Measurements from ENCODE around the gene FOXK1.

FOXK1 gene

GRCh38 chr7:4700577-4701235 lies 18.6 kb downstream of the FOXK1 start:
- DNase-seq = no peak

GRCh38 chr7:4702961-4703512 lies 20.9 kb downstream of the FOXK1 start:
- no peak for DNase-seq

DNA sequence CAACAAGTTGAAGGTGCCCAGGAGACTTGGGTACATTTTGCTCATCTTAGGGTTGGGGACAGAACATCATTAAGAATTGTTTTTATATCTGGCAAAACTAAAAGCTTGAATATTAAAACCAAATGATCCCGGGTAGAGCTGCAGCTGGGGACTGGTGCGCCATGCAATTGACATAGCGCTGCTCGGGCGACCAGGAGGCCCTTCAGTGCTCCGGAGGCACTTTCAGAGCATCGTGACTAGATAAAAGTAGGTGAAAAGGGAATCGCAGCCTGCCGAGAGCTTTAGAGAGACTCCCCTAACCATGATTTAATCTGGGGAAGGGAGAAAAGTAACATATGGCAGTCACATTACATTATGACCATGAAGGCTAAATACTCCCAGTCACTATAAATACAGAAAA lies 21.4 kb downstream of the FOXK1 start:
- no peak for DNase-seq

DNA sequence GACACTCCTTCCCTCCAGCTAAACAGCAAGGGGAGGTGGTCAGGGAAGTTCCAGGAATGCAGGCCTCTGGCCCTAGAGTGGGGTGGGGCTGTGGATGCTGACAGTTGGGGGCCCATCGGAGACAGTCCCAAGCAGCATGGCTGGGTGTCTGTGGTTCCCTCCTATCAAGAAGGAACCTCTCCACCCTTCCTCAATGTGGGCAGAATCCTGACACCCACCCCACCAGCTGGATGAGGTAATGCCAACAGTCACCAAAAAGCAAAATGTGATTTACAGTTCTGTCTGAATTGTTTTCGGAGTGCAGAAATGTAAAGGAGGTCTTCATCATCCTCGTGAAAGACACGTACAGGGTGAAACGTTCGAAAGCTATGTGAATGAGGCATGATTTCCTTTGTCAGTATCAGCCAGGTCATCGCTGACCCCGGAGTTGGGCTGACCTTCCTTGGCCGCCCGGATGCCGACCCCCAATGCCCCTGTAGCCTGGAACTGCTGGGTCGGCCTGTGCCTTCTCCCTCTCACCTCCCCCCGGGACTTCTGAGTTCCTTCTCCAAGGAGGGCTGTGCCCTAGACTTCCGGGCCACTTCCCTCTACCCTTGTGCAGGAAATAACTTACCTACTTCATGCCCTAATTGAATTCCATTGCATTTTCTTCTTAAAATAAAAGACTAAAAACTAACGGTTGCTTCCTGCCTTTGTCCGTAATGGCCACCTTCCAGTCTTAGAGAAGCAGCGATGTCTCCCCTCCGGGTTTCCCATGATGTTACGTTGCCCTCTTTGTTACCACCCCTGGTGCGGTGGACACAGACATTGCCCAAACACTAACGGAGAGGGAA lies 24.5 kb downstream of the FOXK1 start:
- DNase-seq = no peak

DNA sequence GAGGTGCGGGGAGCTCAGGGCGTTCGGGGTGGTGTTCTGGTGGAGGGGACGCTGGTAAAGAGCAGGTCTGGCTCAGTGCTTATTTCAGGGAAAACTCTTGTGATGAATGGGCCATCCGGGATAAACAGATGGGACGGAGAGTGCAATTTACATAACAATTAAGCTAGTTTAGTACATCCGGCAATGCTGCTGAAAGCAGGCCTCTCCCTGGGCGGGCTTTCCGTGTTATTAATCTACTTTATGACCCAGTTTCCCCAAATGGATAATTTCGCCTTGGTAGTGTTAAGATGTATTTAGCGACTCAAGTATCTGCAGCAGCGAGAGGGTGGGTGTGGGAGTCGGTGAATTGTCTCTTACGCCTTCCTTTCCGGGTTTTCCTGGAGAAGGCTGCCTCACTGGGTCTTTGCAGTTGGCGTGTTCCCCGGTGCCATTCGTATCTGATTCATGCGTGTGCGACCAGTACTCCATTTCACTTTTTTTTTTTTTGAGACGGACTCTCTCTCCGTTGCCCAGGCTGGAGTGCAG lies 25.2 kb downstream of the FOXK1 start:
- DNase-seq = no peak

DNA sequence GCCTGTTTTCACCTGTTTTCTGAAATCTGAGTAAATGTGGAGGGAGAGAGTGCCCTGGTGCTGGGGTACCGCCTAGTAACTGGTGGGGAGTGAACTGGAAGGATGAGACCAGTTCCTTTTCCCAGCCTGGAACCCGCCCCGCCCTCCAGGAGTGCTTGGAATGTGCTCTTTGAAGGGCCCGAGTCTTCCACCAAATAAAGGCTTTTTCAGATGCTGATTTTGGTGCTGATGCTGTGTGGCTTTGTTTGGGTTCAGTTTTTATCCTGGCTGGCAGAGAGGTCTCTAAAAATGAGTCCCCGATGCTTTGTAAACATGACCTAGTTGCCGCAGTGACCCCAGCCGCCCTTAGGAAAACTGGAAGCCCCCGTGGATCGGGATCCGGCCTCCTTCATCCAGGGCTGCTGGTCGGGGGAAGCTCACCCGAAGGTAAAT lies 25.9 kb downstream of the FOXK1 start:
- DNase-seq = no peak

- no peak for DNase-seq
Measured at GRCh38 chr7:4709187-4709586, 27.1 kb downstream of the FOXK1 start.

DNA sequence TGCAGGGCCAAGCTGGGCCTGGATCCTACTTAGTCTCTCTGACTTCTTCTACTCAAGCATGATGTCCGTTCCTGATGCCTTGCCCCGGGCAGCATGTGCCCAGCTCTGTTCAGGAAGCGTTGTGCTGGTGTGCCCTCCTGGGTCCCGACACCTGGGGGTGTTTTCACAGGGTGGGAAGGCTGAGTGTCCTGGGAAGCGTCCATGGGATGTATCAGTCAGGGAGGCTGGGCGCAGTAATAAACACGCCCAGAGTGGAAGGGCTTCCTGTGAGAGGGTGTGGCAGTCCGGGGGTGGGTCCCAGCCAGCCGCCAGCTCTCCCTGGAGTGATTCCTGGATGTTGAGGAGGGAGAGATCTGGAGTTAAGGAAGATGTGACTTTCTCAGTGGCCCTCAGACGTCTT lies 29.0 kb downstream of the FOXK1 start:
- no peak for DNase-seq

DNA sequence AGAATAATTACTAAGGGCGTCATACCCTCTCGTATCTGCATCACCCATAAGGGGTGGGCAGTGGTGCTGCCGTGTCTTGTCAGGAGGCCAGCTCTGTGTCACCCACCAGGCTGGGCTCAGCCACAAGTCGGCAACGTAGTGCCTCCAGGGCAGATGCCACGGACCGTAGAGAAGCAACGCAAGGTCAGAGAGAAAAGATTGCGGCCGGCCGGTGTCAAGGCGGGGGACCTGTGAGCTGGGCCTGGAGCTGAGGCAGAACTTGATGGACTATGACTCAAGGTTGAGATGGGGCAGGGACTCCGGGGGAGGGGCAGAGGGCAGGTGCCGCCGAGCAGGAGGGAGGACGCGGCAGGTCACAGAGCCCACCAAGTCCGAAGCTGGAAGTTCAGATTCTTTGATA lies 29.5 kb downstream of the FOXK1 start:
- DNase-seq = no peak

- DNase-seq = no peak
Measured at GRCh38 chr7:4712281-4713182, 30.4 kb downstream of the FOXK1 start.

DNA sequence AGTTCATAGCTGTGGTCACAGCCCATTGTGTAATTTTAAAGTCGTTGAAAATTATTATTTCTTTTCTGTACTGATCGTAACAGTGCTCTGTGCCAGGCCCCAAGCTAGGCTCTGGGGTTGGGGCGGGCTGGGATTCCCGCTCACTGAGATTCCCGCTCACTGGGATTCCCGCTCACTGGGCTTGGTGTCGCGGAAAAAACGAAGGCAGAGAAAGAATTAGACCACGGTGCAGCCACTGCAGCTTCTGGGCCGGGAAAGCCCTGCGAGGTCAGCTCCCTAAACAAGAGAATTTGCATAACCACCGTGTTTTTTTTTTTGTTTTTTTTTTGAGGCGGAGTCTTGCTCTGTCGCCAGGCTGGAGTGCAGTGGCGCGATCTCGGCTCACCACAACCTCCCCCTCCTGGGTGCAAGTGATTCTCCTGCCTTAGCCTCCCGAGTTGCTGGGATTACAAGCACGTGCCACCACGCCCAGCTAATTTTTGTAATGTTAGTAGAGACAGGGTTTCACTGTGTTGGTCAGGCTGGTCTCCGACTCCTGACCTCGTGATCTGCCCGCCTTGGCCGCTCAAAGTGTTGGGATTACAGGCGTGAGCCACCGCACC lies 31.2 kb downstream of the FOXK1 start:
- no peak for DNase-seq

GRCh38 chr7:4714161-4714700 lies 32.1 kb downstream of the FOXK1 start:
- no peak for DNase-seq

GRCh38 chr7:4714767-4715409 lies 32.8 kb downstream of the FOXK1 start:
- no peak for DNase-seq

GRCh38 chr7:4715410-4715776 lies 33.3 kb downstream of the FOXK1 start:
- no peak for DNase-seq

DNA sequence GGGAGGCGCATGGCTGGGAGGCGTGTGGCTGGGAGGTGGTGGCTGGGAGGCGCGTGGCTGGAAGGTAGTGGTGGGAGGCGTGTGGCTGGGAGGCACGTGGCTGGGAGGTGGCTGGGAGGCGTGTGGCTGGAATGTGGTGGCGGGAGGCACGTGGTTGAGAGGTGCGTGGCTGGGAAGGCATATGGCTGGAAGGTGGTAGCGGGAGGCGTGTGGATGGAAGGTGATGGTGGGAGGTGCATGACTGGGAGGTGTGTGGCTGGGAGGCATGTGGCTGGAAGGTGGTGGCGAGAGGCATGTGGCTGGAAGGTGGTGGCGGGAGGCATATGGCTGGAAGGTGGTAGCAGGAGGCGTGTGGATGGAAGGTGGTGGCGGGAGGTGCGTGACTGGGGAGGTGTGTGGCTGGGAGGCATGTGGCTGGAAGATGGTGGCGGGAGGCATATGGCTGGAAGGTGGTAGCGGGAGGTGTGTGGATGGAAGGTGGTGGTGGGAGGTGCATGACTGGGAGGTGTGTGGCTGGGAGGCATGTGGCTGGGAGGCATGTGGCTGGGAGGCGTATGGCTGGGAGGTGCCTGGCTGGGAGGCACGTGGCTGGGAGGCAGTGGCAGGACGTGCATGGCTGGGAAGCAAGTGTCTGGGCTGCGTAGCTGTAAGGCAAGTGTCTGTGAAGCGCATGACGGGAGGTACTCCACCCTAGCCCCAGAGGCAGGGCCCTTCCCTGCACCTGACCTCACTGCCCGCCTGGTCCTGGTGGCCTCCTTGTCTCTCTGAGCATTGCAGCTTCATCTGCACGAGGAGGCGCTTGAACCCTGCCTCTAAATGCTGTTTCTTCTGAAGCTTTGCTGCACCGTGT lies 35.1 kb downstream of the FOXK1 start:
- no peak for DNase-seq

- DNase-seq = no peak
Measured at GRCh38 chr7:4718075-4718474, 36.0 kb downstream of the FOXK1 start.

- DNase-seq = no peak
Measured at GRCh38 chr7:4720225-4720624, 38.1 kb downstream of the FOXK1 start.

GRCh38 chr7:4722308-4722707 lies 40.2 kb downstream of the FOXK1 start:
- no peak for DNase-seq

- DNase-seq = no peak
Measured at GRCh38 chr7:4722960-4723630, 41.0 kb downstream of the FOXK1 start.

GRCh38 chr7:4724648-4725013 lies 42.5 kb downstream of the FOXK1 start:
- no peak for DNase-seq
